Upper lobe of right lung (tissue), 1 donor: ENCODE results near the gene MDM2. TPM values are rescaled to one million over a fixed set of nuclear protein-coding genes. Genes with fewer than 3 reads are reported as not detected.
A peak's percentile ranks its signal among the peaks of the same experiment; 100 is the strongest.

ENCODE experiments used
- ATAC-seq: fragments of 200-7000 bp; cut with Tn5 transposase; one replicate; pipeline ENCODE4 v1.9.1; 2020; ENCODE audit warnings: mild to moderate bottlenecking, moderate library complexity
- DNase-seq: peaks from one replicate; pipeline ENCODE4 v3.0.0-alpha.2; 2020
- H3K27ac ChIP-seq: fragments of 200-600 bp; one replicate; pipeline ENCODE4 v1.8.0; 2022
- H3K27me3 ChIP-seq: fragments of 200-600 bp; one replicate; pipeline ENCODE4 v1.8.0; 2022; ENCODE audit warnings: mild to moderate bottlenecking
- H3K36me3 ChIP-seq: fragments of 200-600 bp; one replicate; pipeline ENCODE4 v1.8.0; 2022
- H3K4me1 ChIP-seq: fragments of 200-600 bp; one replicate; pipeline ENCODE4 v1.8.0; 2022
- H3K4me3 ChIP-seq: fragments of 200-600 bp; one replicate; pipeline ENCODE4 v1.8.0; 2022; ENCODE audit warnings: mild to moderate bottlenecking
- H3K9me3 ChIP-seq: fragments of 200-600 bp; one replicate; pipeline ENCODE4 v1.8.0; 2022
- intact Hi-C: fragments of 100-400 bp; cut with DNase I; formaldehyde crosslinking; loops from one replicate; pipeline ENCODE4 v1.11.0; 2022
- total RNA-seq: library from RNA; stranded (reverse); fragmentation: NEBNext Ultra II Directional; extraction: Animal tissue kit (Norgen Biotek cat#: 25700); gene quantifications from one replicate; pipeline ENCODE4 v1.2.1, GENCODE V29; 2021
- TF ChIP-seq, protein P1 (sequence below): fragments of 200-600 bp; IDR thresholded peaks from one replicate; pipeline ENCODE4 v1.8.0; 2022; ENCODE audit warnings: antibody characterized with exemption
- donor health status: DM: no; HTN: yes; CAD: no; lungs with severe emphysema.

Gene MDM2
- total RNA-seq, 1 donor from 2014 or later = 198 TPM

DNA sequence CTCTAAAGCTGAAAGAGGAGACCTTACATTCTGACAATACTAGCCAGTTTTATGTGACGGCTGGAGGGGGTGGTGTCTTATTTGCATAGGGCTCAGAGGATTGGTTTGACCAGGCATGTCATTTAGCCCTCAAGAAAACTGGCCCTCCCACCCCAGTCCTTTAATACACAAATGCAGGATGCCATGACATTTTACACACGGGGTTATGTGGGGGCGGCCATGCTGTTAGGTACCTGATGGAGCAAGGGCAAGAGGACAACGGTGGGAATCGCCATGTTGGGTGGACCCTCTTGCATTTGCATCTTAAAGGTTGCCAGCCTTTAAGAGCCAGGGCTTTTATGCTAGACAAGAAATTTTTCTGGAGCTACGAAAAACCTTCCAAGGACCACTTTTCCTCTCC, 23.3 kb downstream of the MDM2 start:
- no peak for DNase-seq
- ATAC-seq = peak; percentile 44
- Histone ChIP-seq H3K27me3 (no peaks in the 10 kb centered on the region), H3K27ac (no peak overlapping the region), H3K9me3 (no peaks in the 10 kb centered on the region), H3K4me3 (no peak overlapping the region), H3K4me1 (no peaks in the 10 kb centered on the region), H3K36me3 (peaks cover 95% of the 10 kb centered on the region)
- TF ChIP-seq, protein P1, sequence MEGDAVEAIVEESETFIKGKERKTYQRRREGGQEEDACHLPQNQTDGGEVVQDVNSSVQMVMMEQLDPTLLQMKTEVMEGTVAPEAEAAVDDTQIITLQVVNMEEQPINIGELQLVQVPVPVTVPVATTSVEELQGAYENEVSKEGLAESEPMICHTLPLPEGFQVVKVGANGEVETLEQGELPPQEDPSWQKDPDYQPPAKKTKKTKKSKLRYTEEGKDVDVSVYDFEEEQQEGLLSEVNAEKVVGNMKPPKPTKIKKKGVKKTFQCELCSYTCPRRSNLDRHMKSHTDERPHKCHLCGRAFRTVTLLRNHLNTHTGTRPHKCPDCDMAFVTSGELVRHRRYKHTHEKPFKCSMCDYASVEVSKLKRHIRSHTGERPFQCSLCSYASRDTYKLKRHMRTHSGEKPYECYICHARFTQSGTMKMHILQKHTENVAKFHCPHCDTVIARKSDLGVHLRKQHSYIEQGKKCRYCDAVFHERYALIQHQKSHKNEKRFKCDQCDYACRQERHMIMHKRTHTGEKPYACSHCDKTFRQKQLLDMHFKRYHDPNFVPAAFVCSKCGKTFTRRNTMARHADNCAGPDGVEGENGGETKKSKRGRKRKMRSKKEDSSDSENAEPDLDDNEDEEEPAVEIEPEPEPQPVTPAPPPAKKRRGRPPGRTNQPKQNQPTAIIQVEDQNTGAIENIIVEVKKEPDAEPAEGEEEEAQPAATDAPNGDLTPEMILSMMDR = no peak
- intact Hi-C loops = no loop called here

DNA sequence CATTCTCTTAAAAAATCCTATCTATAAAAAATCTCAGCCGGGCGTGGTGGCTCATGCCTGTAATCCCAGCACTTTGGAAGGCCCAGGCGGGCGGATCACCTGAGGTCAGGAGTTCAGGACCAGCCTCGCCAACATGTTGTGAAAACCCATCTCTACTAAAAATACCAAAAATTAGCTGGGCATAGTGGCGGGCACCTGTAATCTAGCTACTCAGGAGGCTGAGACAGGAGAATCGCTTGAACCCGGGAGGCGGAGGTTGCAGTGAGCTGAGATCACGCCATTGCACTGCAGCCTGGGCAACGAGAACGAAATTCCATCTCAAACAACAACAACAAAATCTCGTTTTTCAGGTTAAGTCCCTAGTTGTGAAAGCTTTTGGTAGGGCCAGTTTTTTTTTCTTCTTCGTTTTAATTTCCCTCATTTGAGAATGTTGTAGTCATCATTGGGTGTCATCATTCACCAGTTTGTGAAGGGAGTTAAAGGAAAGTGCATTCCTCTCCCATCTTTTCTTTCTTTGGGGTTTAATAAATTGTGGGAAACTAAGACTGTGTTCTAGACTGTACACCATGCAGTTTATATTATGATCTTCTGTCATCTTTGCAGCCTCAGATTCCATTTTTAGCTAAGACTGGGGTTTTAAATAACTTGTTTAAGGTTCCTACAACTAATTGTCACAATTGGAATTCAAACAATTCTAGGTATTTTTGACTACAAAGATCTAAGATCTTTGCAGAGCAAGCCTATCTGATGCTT, 23.9 kb downstream of the MDM2 start:
- no peak for ATAC-seq
- TF ChIP-seq, protein P1 = no peak
- Histone ChIP-seq H3K9me3 (no peaks in the 10 kb centered on the region), H3K4me1 (no peaks in the 10 kb centered on the region), H3K4me3 (no peak overlapping the region), H3K27ac (no peak overlapping the region), H3K36me3 (peaks cover 95% of the 10 kb centered on the region), H3K27me3 (no peaks in the 10 kb centered on the region)
- intact Hi-C loops = no loop called here
- no peak for DNase-seq

DNA sequence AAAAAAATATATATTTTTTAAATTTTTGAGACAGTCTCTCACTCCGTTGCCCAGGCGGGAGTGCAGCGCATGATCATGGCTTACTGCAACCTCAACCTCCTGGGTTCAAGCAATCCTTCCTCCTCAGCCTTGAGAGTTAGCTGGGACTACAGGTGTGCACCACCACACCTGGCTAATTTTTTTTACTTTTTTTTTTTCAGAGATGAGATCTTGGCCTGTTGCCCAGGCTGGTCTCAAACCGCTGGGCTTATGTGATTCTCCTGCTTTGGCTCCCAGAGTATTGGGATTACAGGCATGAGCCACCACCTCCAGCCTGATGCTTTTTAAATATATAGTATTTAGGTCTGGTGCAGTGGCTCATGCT, 24.5 kb downstream of the MDM2 start:
- Histone ChIP-seq H3K4me3 (no peak overlapping the region), H3K27ac (no peak overlapping the region), H3K27me3 (no peaks in the 10 kb centered on the region), H3K9me3 (no peaks in the 10 kb centered on the region), H3K4me1 (no peaks in the 10 kb centered on the region), H3K36me3 (peaks cover 95% of the 10 kb centered on the region)
- intact Hi-C loops = no loop called here
- DNase-seq = no peak
- no peak for ATAC-seq
- TF ChIP-seq, protein P1 = no peak

DNA sequence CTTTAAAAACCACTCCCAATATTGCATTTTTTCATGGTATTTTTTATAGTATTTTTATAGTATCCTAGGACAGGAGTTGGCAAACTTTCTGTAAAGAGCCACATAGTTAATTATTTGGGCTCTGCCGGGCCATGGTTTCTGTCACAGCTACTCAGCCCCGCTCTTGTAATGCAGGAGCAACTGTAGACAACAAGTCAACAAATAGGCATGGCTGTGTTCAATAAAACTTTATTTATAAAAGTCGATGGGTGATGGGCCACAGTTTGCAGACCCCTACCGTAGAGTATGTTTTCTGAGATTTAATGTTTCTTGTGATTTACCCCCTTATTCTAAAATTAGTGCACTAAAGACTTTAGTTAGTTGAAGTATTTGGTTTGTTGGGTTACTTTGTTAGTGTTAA, 25.5 kb downstream of the MDM2 start:
- H3K9me3 ChIP-seq = no peaks in the 10 kb centered on the region
- intact Hi-C loops = no loop called here
- no peaks in the 10 kb centered on the region for H3K27me3 ChIP-seq
- ATAC-seq = no peak
- no peak for DNase-seq
- no peaks in the 10 kb centered on the region for H3K4me1 ChIP-seq
- H3K4me3 ChIP-seq = no peak overlapping the region
- H3K27ac ChIP-seq = no peak overlapping the region
- peaks cover 95% of the 10 kb centered on the region for H3K36me3 ChIP-seq
- TF ChIP-seq, protein P1 = no peak

DNA sequence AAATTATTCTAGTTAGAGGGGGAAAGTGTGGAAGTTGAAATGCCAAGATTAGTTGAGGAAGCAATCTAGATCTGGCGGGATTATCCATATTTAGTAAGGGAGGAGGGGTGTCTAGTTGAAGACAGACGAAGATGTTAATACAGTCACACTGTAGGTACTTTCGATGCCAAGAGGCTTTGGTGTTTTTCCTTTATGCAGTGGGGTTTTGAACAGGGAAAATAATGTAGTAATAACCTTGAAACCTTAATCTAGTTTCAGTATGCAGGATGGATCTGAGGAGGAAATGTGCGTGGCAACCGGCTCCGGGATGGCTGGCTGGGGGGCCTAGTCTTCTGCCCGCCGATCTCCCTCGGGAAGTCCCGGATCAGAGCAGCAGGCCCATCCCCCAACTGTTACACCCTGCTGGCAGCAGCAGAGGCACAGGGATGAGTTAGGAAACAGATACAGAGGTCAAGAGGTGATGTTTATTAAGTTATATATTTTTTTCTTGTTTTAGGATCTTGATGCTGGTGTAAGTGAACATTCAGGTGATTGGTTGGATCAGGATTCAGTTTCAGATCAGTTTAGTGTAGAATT, 27.4 kb downstream of the MDM2 start:
- ATAC-seq (peak; percentile 38), DNase-seq (no peak)
- intact Hi-C loops = no loop called here
- Histone ChIP-seq H3K4me3 (no peak overlapping the region), H3K27ac (no peak overlapping the region), H3K9me3 (no peaks in the 10 kb centered on the region), H3K4me1 (no peaks in the 10 kb centered on the region), H3K27me3 (no peaks in the 10 kb centered on the region), H3K36me3 (peaks cover 95% of the 10 kb centered on the region)
- TF ChIP-seq, protein P1 = no peak
